PFSK-1 (cell line): Measurements from ENCODE around the gene TSPAN4.

Source experiments
- FOXP2 ChIP-seq: optimal IDR thresholded peaks from 2 replicates; pipeline ENCODE3; 2011; ENCODE audit warnings: borderline replicate concordance, control low read depth, inconsistent platforms; ENCODE audit not compliant: insufficient read depth; ENCODE audit errors: extremely low read length, extremely low read depth
- POLR2AphosphoS5 ChIP-seq: IDR thresholded peaks from 2 replicates; pipeline ENCODE4 v1.6.1; 2012; ENCODE audit warnings: low read depth, mild to moderate bottlenecking, control low read depth, low read length, moderate library complexity
- REST ChIP-seq, 2 experiments: IDR thresholded peaks; 2 replicates each; pipeline versions ENCODE4 v1.6.1 to v1.8.0; 2011 to 2012; ENCODE audit warnings: low read depth in 2 of 2, low read length in 2 of 2, control low read depth in 1 of 2, inconsistent platforms in 1 of 2, mild to moderate bottlenecking in 1 of 2, moderate library complexity in 1 of 2; ENCODE audit not compliant: insufficient read depth in 1 of 2
- SIN3A ChIP-seq: IDR thresholded peaks from 2 replicates; pipeline ENCODE4 v1.6.1; 2012; ENCODE audit warnings: mild to moderate bottlenecking, low read length, moderate library complexity, borderline replicate concordance; ENCODE audit not compliant: insufficient read depth
- TAF1 ChIP-seq: IDR thresholded peaks from 2 replicates; pipeline ENCODE4 v1.6.1; 2012; ENCODE audit warnings: low read length, control low read depth, borderline replicate concordance; ENCODE audit not compliant: insufficient read depth

TSPAN4 gene

GRCh38 chr11:873706-874105, 31.1 kb downstream of the TSPAN4 start:
- TF ChIP-seq REST (IDR thresholded peaks at IDR 0.05; ENCODE audit: insufficient read depth in 1 of 2, low read depth in 2 of 2, low read length in 2 of 2) (no peak), SIN3A (no peak), TAF1 (no peak), FOXP2 (no peak), POLR2AphosphoS5 (no peak)

GRCh38 chr11:875203-875602, 32.6 kb downstream of the TSPAN4 start:
- no peak for TF ChIP-seq REST (IDR thresholded peaks at IDR 0.05; ENCODE audit: insufficient read depth in 1 of 2, low read depth in 2 of 2, low read length in 2 of 2)
- TF ChIP-seq TAF1, result no peak
- TF ChIP-seq FOXP2, result no peak
- TF ChIP-seq SIN3A, result no peak
- TF ChIP-seq POLR2AphosphoS5, result no peak

GRCh38 chr11:875769-876301, 33.2 kb downstream of the TSPAN4 start:
- TF ChIP-seq POLR2AphosphoS5 (no peak), SIN3A (no peak), REST (IDR thresholded peaks at IDR 0.05; ENCODE audit: insufficient read depth in 1 of 2, low read depth in 2 of 2, low read length in 2 of 2) (no peak), TAF1 (no peak), FOXP2 (no peak)

- TF ChIP-seq TAF1, result no peak
- TF ChIP-seq REST (IDR thresholded peaks at IDR 0.05; ENCODE audit: insufficient read depth in 1 of 2, low read depth in 2 of 2, low read length in 2 of 2), result no peak
- no peak for TF ChIP-seq FOXP2
- no peak for TF ChIP-seq SIN3A
- TF ChIP-seq POLR2AphosphoS5, result no peak
Observed at GRCh38 chr11:876545-876944, 33.9 kb downstream of the TSPAN4 start.

- TF ChIP-seq REST (IDR thresholded peaks at IDR 0.05; ENCODE audit: insufficient read depth in 1 of 2, low read depth in 2 of 2, low read length in 2 of 2) (no peak), FOXP2 (no peak), SIN3A (no peak), POLR2AphosphoS5 (no peak), TAF1 (no peak)
Observed at GRCh38 chr11:877565-877964, 34.9 kb downstream of the TSPAN4 start.
